Measurements from ENCODE around the gene CITED4. TPM values are rescaled to one million over a fixed set of nuclear protein-coding genes. Genes with fewer than 3 reads are reported as not detected.

Gene CITED4
- total RNA-seq, 1 donor from 2014 or later = 26.0 TPM

DNA sequence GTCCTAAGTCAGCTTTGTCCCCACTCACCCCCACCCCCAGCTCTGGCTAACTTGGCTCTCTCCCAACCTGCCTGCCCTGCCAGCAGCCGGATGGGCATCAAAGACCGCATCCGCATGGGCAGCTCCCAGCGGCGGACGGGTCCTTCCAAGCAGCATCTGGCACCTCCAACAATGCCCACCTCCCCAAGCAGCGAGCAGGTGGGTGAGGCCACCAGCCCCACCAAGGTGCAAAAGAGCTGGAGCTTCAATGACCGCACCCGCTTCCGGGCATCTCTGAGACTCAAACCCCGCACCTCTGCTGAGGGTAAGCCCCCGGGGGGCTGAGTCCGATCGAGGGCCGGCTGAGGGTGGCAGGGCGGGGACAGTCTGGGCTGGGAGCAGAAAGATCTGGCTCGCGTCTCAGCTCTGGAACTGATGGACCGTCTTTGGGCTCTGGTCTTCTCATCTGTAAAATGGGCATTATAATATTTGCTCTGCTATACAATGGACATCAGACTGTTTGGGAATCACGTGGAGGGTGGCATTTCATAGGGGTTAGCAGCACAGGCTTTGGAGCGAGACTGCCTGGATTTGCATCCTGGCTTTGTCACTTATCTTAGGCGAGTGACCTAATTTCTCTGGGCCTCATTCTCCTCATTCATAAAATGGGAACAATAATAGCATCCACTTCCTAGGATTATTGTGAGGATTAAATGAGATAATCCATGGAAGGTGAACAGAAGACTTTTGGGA is 31.0 kb downstream of the CITED4 start:
- no peak overlapping the region for H3K4me3 Mint-ChIP-seq (ENCODE audit: unreplicated experiment)

DNA sequence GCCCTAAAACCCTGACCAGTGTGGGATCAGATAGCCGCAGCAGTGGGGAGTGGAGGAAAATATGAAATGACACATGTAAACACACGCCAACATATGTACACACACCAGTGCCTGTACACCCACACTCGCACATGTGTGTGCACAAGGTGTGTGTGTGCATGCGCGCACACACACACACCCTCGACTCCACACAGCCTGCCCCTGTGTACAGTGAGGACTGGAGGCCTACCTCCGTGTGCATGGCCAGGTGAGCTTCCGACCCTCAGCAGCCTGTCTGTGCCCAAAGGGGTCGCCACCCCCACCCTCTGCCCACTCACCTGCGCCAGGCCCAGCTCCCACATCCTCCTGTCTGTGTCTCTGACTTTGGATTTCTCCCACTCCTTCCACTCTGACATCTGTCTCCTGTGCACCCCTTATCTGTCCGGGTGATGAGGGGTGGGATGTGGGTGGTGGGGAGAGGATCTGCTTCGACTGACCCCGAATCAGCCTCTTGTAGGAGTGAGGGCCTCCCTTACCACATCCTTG is 31.7 kb downstream of the CITED4 start:
- no peaks in the 10 kb centered on the region for H3K27me3 Mint-ChIP-seq (ENCODE audit: unreplicated experiment)
- no peak overlapping the region for H3K27ac Mint-ChIP-seq (ENCODE audit: unreplicated experiment)
- H3K4me3 Mint-ChIP-seq (ENCODE audit: unreplicated experiment) = no peak overlapping the region
- peaks cover 11% of the 10 kb centered on the region for H3K4me1 Mint-ChIP-seq (ENCODE audit: unreplicated experiment)
- no peaks in the 10 kb centered on the region for H3K9me3 Mint-ChIP-seq (ENCODE audit: unreplicated experiment)
- H3K36me3 Mint-ChIP-seq (ENCODE audit: unreplicated experiment) = no peaks in the 10 kb centered on the region
- TF ChIP-seq, protein P1, sequence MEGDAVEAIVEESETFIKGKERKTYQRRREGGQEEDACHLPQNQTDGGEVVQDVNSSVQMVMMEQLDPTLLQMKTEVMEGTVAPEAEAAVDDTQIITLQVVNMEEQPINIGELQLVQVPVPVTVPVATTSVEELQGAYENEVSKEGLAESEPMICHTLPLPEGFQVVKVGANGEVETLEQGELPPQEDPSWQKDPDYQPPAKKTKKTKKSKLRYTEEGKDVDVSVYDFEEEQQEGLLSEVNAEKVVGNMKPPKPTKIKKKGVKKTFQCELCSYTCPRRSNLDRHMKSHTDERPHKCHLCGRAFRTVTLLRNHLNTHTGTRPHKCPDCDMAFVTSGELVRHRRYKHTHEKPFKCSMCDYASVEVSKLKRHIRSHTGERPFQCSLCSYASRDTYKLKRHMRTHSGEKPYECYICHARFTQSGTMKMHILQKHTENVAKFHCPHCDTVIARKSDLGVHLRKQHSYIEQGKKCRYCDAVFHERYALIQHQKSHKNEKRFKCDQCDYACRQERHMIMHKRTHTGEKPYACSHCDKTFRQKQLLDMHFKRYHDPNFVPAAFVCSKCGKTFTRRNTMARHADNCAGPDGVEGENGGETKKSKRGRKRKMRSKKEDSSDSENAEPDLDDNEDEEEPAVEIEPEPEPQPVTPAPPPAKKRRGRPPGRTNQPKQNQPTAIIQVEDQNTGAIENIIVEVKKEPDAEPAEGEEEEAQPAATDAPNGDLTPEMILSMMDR (IDR thresholded peaks at IDR 0.05) = no peak
- no peak for DNase-seq (ENCODE audit: extremely low spot score, unreplicated experiment)

More for the DNA sequence above, 31.0 kb downstream of the CITED4 start:
- Mint-ChIP-seq H3K36me3 (ENCODE audit: unreplicated experiment) (no peaks in the 10 kb centered on the region), H3K27ac (ENCODE audit: unreplicated experiment) (no peak overlapping the region), H3K4me1 (ENCODE audit: unreplicated experiment) (peaks cover 4% of the 10 kb centered on the region), H3K9me3 (ENCODE audit: unreplicated experiment) (no peaks in the 10 kb centered on the region), H3K27me3 (ENCODE audit: unreplicated experiment) (no peaks in the 10 kb centered on the region)
- no peak for DNase-seq (ENCODE audit: extremely low spot score, unreplicated experiment)
- TF ChIP-seq, protein P1 (IDR thresholded peaks at IDR 0.05) = no peak

DNA sequence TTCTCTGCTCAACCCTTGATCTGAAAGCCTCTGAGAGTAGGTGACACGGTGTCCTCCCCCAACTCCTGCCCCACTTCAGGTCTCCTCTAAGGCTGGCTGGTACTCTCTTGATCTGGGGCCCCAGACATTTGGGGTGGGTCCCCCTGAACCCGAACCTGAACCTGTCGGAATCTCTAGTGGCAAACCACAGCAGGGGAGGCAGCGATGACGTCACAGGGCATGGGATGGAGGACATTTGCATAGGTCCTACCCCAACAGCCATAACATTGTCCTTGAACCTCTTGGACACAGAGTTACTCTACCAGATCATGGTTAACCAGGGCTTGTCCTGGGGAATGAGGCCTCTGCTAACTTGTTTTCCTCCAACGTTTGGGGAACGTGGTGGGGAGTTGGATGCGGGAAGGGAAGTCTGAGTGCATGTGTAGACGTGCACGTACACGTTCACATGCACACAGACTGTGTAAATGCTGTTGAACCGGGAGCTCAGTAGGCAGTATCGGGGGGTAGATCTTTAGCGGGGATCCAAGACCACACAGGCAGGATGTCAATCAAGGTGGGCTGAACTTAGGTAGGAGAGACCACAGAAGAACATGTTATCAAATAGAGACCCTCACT is 32.4 kb downstream of the CITED4 start:
- no peak overlapping the region for H3K27ac Mint-ChIP-seq (ENCODE audit: unreplicated experiment)
- TF ChIP-seq, protein P1 (IDR thresholded peaks at IDR 0.05) = no peak

DNA sequence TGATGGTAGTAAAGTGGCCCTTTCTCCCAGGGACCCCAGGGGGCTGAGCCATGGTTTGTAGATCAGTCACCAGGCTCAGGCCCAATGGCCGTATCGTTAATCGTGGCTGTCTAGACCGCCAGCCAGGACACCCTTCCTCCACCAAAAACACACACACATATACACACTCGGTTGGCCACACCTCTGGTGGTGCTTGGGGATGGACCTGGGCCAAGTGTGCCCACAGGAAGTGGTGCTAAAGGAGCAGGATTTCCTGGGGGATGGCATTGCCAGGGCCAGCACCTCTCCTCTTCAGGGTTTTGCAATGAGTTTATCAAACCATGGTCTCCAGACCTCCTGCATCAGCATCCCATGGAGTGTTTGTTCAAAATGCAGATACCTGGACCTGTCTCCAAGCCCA is 36.2 kb downstream of the CITED4 start:
- Mint-ChIP-seq H3K4me3 (ENCODE audit: unreplicated experiment) (no peak overlapping the region), H3K9me3 (ENCODE audit: unreplicated experiment) (no peaks in the 10 kb centered on the region), H3K27me3 (ENCODE audit: unreplicated experiment) (no peaks in the 10 kb centered on the region), H3K36me3 (ENCODE audit: unreplicated experiment) (no peaks in the 10 kb centered on the region), H3K27ac (ENCODE audit: unreplicated experiment) (peak overlapping the region; percentile 47), H3K4me1 (ENCODE audit: unreplicated experiment) (peaks cover 31% of the 10 kb centered on the region)
- TF ChIP-seq, protein P1 (IDR thresholded peaks at IDR 0.05) = no peak
- no peak for DNase-seq (ENCODE audit: extremely low spot score, unreplicated experiment)

More for the DNA sequence above, 32.4 kb downstream of the CITED4 start:
- peaks cover 18% of the 10 kb centered on the region for H3K4me1 Mint-ChIP-seq (ENCODE audit: unreplicated experiment)
- DNase-seq (ENCODE audit: extremely low spot score, unreplicated experiment) = no peak
- no peak overlapping the region for H3K4me3 Mint-ChIP-seq (ENCODE audit: unreplicated experiment)
- H3K27me3 Mint-ChIP-seq (ENCODE audit: unreplicated experiment) = no peaks in the 10 kb centered on the region
- H3K36me3 Mint-ChIP-seq (ENCODE audit: unreplicated experiment) = no peaks in the 10 kb centered on the region
- H3K9me3 Mint-ChIP-seq (ENCODE audit: unreplicated experiment) = no peaks in the 10 kb centered on the region

DNA sequence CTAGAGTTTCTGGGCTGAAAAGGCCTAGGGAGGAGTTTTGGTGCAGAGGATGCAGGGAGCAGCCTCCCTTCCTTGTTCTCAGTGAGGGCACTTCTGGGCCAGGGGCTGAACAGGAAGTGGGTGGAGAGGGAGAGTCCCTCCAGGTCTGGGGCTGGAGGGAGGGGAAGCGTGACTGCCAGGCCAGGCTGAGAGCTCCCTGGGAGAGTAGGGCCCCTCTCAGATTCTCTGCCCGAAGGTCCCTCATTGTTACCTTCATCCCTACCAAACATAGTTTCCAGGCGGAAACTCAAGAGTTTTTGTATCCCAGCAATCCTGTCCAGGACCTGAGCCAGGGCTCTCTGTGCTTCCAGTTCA is 36.8 kb downstream of the CITED4 start:
- H3K27me3 Mint-ChIP-seq (ENCODE audit: unreplicated experiment) = no peaks in the 10 kb centered on the region
- H3K27ac Mint-ChIP-seq (ENCODE audit: unreplicated experiment) = peak overlapping the region; percentile 90
- no peak overlapping the region for H3K4me3 Mint-ChIP-seq (ENCODE audit: unreplicated experiment)
- TF ChIP-seq, protein P1 (IDR thresholded peaks at IDR 0.05) = no peak
- H3K9me3 Mint-ChIP-seq (ENCODE audit: unreplicated experiment) = no peaks in the 10 kb centered on the region
- no peak for DNase-seq (ENCODE audit: extremely low spot score, unreplicated experiment)
- peaks cover 36% of the 10 kb centered on the region for H3K4me1 Mint-ChIP-seq (ENCODE audit: unreplicated experiment)
- no peaks in the 10 kb centered on the region for H3K36me3 Mint-ChIP-seq (ENCODE audit: unreplicated experiment)

Measured in osteocyte (in vitro differentiated cells).